Left forelimb (tissue), 1 donor: ENCODE results near the gene RNF144B.

Source experiments
- DNase-seq: peaks from one replicate; pipeline ENCODE4 v3.0.0-alpha.2; 2018; ENCODE audit warnings: low spot score

Gene RNF144B

GRCh38 chr6:18488004-18488403 is 100.9 kb downstream of the RNF144B start:
- no peak for DNase-seq

GRCh38 chr6:18488526-18489270 is 101.5 kb downstream of the RNF144B start:
- no peak for DNase-seq

- DNase-seq: no peak
These were observed 102.2 kb downstream of the RNF144B start for GRCh38 chr6:18489335-18489734.

DNA sequence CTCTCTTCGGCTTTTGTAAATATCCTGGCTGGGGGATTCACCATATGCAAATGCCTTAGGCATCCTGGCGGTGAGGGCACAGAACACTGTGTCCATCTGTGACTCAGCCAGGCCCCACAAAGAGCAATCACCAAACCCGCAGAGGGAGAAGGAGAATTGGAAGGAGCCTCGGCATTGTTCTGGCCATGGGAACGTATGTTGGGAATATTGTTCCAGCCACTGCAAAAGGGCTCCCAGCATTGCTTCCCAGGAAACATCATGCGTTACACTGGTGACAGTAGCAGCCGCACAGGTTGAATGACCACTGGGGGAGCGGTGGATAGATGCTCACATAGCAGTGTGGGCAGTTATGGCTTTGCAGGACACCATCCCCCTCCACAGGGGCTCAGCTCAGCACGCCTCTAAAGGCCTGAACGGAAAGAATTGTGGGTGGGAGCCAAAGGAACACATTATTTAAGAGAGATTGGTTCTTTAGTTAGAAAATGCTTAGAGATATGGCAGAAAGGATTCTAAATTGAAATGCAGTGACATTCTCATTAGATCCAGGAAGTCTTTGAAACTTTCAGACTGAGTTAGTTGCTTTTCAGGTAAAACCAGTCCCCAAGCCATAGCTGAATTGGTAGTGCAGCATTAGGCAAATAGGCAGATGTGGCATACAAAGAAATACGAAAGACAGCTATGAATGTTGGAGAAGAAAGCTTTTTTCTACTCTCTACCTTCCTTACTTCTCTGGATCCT is 104.3 kb downstream of the RNF144B start:
- no peak for DNase-seq

DNA sequence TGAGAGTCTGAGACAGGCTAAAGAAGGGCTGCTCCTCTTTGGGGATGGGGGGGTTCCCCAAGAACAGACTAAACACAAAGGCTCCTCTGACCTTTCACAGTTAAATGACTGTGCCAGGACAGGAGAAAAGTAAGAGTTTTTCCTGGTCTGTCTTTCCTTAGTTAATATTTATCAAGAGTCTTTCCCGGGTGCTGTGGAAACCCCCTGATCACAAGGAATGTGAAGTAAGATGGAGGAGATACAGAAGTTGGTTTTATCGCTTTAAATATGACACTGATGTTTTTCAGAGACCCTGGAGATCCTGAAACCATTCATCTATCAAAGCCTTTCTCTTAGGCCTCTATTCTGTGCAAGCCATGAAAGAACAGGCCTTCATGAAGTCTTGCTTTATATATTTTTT is 105.8 kb downstream of the RNF144B start:
- no peak for DNase-seq

DNA sequence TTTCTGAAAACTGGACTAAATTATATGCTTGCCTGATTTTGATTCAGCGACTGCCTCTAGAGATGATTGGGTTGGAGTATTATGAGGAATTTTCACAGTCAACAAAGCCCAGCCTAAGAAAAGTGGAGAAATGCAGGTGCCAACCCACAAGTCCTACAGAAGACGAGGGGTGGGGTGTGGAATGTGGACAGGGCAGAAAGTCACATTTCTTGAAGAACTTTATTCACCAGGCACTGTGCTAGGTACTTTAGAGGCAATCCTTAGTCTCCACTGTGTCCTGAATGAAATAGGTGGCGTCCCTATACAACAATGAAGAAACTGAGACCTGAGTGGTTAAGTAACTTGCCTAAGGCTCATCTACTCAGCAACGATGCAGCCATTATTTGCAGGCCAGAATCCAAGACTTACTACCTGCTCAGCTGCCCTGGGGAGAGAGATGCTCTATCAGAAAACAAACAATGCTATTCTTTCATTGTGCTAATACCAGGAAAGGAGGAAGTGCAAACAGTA is 106.3 kb downstream of the RNF144B start:
- DNase-seq: no peak

GRCh38 chr6:18493925-18494324 is 106.8 kb downstream of the RNF144B start:
- DNase-seq: no peak

DNA sequence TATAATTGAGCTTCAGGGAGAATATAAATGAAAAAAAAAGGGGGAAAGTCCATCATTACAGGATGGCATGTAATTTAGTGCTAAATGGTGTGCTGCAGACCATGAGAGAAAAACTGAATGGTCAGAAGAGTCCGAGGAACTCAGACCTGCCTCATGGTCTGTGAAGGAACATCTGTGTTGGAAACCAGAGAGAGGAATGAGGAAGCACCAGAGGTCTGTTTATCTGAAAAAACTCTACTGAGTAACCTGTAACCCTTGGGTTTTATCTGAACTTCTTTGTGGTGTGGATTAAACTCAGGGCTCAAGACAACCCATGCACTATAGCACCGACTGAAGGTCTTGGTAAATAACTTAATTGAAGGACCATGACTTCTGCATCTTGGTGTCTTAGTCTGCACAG is 108.1 kb downstream of the RNF144B start:
- DNase-seq: no peak

DNA sequence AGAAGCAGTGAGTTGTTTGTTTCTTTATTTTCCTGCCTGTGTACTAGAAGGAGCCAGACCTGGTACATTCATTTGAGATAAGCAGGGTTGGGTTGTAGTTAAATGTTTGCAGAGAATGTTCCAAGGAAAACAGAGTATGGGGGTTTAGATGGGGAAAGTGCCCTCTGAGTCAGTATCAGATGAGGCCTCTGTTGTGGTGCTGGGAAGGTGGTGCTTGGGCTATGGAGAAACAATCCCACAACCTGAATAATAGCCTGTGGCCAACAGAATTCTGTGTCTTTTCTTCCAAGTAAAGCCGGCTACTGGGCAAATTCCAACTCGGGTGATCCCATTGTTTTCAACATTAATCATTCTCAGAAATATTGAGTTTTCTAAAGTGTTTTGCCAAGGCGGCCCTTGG is 109.3 kb downstream of the RNF144B start:
- no peak for DNase-seq

GRCh38 chr6:18497006-18497405 is 109.9 kb downstream of the RNF144B start:
- no peak for DNase-seq

GRCh38 chr6:18498408-18498807 is 111.3 kb downstream of the RNF144B start:
- DNase-seq: no peak

- DNase-seq: no peak
These were observed 113.9 kb downstream of the RNF144B start for GRCh38 chr6:18500921-18501662.

GRCh38 chr6:18501663-18502013 is 114.5 kb downstream of the RNF144B start:
- no peak for DNase-seq

- DNase-seq: no peak
These were observed 116.0 kb downstream of the RNF144B start for GRCh38 chr6:18503206-18503592.

DNA sequence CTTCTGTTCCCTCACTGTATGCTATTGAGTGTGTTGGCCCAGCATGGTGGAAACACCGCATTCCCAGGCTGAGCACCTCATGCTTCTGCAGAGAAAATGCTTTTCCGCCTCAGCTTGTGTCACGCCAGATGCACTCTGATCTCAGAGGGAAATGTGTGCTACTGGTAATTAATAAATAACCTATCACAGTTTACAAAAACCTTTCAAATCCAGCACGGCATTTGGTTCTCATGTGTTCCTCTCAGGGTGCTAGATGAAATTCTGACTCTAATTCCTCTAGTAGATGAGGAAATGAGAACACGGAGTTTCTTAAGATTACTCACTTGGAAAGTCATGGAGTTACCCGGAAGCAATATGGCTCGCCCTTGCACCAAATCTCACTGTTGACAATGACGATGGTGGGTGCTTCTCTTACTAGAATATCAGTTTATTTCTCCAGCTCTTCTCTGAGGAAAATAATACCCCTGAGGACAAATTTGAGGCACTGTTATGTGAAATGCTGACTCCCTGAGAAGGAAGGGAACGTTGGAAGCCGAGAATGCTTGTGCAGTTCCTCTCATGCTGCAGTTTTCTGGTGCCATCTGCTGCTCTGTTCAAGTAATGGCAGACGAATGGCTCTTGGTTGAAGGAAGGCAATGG is 116.6 kb downstream of the RNF144B start:
- no peak for DNase-seq

DNA sequence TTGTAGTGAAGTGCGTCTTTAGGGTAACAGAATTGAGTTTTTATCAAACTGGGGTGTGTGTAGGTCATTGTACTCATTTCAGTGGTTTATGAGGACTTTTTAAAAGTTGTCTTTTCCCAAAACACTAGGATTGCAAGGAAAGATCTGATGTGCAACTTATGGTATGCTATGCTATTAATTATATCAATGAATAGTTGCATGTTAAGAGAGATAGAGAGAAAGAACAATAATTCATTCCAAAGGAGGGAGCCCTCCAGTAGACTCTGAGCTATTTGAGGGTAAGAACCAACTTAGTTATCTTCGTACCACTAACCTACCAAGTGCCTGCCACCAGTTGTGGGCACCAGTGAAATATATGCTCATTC is 117.1 kb downstream of the RNF144B start:
- DNase-seq: no peak

DNA sequence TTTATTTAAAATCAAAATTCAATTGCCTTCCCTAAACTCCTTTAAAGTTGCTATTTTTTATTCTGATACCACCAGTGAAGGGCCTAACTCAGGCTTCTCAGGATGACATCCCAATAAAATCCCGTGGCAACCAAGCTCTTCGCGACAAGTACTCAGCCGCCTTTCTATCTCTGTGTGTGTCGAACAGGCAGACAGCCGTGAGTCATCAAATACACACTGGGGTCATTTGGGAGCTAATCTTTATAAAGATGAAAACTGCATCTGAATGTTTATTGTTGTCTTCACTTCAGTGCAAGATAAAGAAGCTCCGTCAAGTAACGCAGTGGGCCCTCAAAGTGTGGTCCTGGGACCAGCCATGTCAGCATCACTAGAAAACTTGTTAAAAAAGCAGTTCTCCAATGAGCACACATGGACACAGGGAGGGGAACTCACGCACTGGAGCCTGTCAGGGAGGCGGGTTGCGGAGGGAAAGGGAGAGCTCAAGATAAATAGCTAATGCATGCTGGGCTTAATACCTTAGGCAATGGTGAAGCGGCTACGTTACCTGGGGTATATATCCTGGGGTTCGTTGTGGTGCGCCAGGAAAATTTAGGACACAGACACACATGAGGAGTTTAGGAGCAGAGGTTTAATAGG is 119.3 kb downstream of the RNF144B start:
- no peak for DNase-seq

GRCh38 chr6:18507018-18507415 is 119.9 kb downstream of the RNF144B start:
- DNase-seq: no peak

DNA sequence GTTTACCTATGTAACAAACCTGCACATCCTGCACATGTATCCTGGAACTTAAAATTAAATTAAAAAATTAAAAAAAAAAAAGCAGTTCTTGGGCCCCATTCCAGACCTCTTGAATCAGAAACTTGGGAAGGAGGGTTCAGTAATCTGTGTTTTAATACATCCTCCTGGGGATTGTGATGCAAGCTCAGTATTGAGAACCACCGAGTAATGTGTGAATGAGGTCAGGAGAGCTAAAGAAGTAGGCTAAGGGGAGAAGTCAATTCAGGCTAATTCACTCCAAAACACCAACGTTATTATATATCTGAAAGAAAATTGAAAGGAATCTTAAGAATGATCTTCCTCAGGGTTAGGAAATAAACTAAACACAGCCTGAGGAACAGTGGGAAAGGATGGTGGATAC is 120.4 kb downstream of the RNF144B start:
- DNase-seq: no peak

- DNase-seq: no peak
These were observed 122.9 kb downstream of the RNF144B start for GRCh38 chr6:18509871-18510643.

- no peak for DNase-seq
These were observed 123.5 kb downstream of the RNF144B start for GRCh38 chr6:18510644-18511033.
